Measurements from ENCODE around the gene LRP4. TPM values are rescaled to one million over a fixed set of nuclear protein-coding genes. Genes with fewer than 3 reads are reported as not detected.

LRP4 gene
- total and polyA plus RNA-seq, 2 of the 4 experiments (the other 2 are of a cell fraction) = 4.1 to 5.8 TPM

DNA sequence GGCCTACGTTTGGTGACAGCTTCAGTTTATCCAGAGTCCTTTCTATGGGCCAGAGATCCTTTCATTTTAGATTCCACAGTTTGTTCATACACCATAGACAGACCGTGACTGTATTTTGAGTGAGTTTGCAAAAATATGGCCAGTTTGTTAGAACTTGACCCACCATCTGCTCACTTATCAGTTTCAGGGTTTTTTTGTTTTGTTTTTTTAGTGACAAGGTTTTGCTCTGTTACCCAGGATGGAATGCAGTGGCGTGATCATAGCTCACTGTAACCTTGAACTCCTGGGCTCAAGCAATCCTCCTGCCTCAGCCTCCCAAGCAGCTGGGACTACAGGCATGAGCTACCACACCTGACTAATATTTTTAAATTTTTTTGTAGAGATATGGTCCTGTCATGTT, 63.2 kb downstream of the LRP4 start:
- H4K20me1 ChIP-seq (ENCODE audit: insufficient read depth, low read length) = no peaks in the 10 kb centered on the region
- H4K91ac ChIP-seq (ENCODE audit: insufficient read depth, low read depth, low read length) = no peak overlapping the region
- H3K56ac ChIP-seq (ENCODE audit: extremely low read depth, insufficient read depth, low read length) = no peak overlapping the region
- dilution Hi-C loops (cut with HindIII; ENCODE audit: low sequenced_read_pairs, unreplicated experiment) (no loop called here), in situ Hi-C loops (cut with MboI; ENCODE audit: low sequenced_read_pairs) (no loop called here), intact Hi-C loops (cut with micrococcal nuclease) (no loop called here)
- ATAC-seq (ENCODE audit: low read depth) (no peak), DNase-seq (peak; percentile 49)
- H3K4me3 ChIP-seq (ENCODE audit: insufficient read depth, low read depth, low read length) = no peak overlapping the region
- no peak overlapping the region for H2AK5ac ChIP-seq (ENCODE audit: low read depth, low read length)
- no peaks in the 10 kb centered on the region for H3K4me1 ChIP-seq (ENCODE audit: control insufficient read depth, insufficient read depth, low read length)
- H3K79me1 ChIP-seq (ENCODE audit: low read depth in 1 of 2, low read length in 2 of 2) = no peaks in the 10 kb centered on the region
- H3K4ac ChIP-seq (ENCODE audit: low read depth, low read length) = no peak overlapping the region
- BruUV-seq (replicated peaks) = no TSS peak
- no peak overlapping the region for H3K27ac ChIP-seq (ENCODE audit: insufficient read depth, low read length)
- no peak overlapping the region for H2AK9ac ChIP-seq (replicated peaks; ENCODE audit: low read depth, low read length, poor library complexity)
- no peaks in the 10 kb centered on the region for H3K9me3 ChIP-seq (ENCODE audit: control insufficient read depth, insufficient read depth, low read length)
- H2BK120ac ChIP-seq (ENCODE audit: low read depth, low read length) = no peak overlapping the region
- no peaks in the 10 kb centered on the region for H3K27me3 ChIP-seq (ENCODE audit: control insufficient read depth, insufficient read depth, low read length)
- no peaks in the 10 kb centered on the region; the same call in 1 of the 2 replicates for H3K9me1 ChIP-seq (ENCODE audit: insufficient read depth, low read length)
- ChIA-PET POLR2A (ENCODE audit: unreplicated experiment) (no interaction called here), CTCF (no interaction called here)
- no peak for TF ChIP-seq MAZ (IDR thresholded peaks at IDR 0.05; ENCODE audit: borderline replicate concordance, low read depth, low read length)
- no peak for TF ChIP-seq POLR2A (IDR thresholded peaks at IDR 0.05; ENCODE audit: low read depth, low read length)
- TF ChIP-seq ELK1 (IDR thresholded peaks at IDR 0.05; ENCODE audit: borderline replicate concordance, low read depth, low read length) = no peak
- TF ChIP-seq, protein P1, sequence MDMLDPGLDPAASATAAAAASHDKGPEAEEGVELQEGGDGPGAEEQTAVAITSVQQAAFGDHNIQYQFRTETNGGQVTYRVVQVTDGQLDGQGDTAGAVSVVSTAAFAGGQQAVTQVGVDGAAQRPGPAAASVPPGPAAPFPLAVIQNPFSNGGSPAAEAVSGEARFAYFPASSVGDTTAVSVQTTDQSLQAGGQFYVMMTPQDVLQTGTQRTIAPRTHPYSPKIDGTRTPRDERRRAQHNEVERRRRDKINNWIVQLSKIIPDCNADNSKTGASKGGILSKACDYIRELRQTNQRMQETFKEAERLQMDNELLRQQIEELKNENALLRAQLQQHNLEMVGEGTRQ (IDR thresholded peaks at IDR 0.05; ENCODE audit: low read depth, low read length) = no peak
- no peak for TF ChIP-seq CHD1 (IDR thresholded peaks at IDR 0.05; ENCODE audit: low read depth, low read length)
- no peak overlapping the region for H3K18ac ChIP-seq (ENCODE audit: low read depth, low read length)
- no peak overlapping the region for H3K23ac ChIP-seq (ENCODE audit: low read depth, low read length)
- no peak overlapping the region for H2AFZ ChIP-seq (replicated peaks; ENCODE audit: low read length, poor library complexity)
- no peak overlapping the region for H3K4me2 ChIP-seq (ENCODE audit: low read depth, low read length)
- H4K8ac ChIP-seq (ENCODE audit: low read depth in 2 of 2, low read length in 2 of 2) = no peak overlapping the region
- H2BK15ac ChIP-seq (ENCODE audit: low read depth, low read length) = no peak overlapping the region
- no peak overlapping the region for H3K9ac ChIP-seq (ENCODE audit: low read depth, low read length)
- no CpG with 5 or more reads among the region's 3 CpGs for WGBS, 2 experiments (ENCODE audit: extremely low coverage in 2 of 2, insufficient read length in 1 of 2)
- H4K5ac ChIP-seq (ENCODE audit: low read depth, low read length) = no peak overlapping the region
- H3K36me3 ChIP-seq (ENCODE audit: control insufficient read depth, insufficient read depth, low read length) = peaks cover 2% of the 10 kb centered on the region; the same call in 1 of the 2 replicates
- H2BK20ac ChIP-seq (ENCODE audit: low read depth, low read length) = no peak overlapping the region
- no peak overlapping the region for H2BK5ac ChIP-seq (ENCODE audit: low read depth, low read length, poor library complexity, severe bottlenecking)
- H3K14ac ChIP-seq (replicated peaks; ENCODE audit: low read depth, low read length) = no peak overlapping the region
